MM.1S (cell line): ENCODE data around the gene TOX2.

Experiments
- CTCF ChIP-seq: fragments of 300-600 bp; sonication (generic); IDR thresholded peaks from 2 replicates; pipeline ENCODE4 v1.5.1; 2016; ENCODE audit warnings: antibody characterized with exemption, low read length, mixed read lengths
- EZH2 ChIP-seq: fragments of 300-600 bp; sonication (generic); optimal IDR thresholded peaks from 2 replicates; pipeline ENCODE3; 2017; ENCODE audit warnings: low read depth, mild to moderate bottlenecking, antibody characterized with exemption, low read length, mixed read lengths
- EZH2phosphoT487 ChIP-seq: fragments of 300-600 bp; sonication (generic); IDR thresholded peaks from 2 replicates; pipeline ENCODE4 v1.6.1; 2018; ENCODE audit warnings: antibody characterized with exemption, low read length

DNA sequence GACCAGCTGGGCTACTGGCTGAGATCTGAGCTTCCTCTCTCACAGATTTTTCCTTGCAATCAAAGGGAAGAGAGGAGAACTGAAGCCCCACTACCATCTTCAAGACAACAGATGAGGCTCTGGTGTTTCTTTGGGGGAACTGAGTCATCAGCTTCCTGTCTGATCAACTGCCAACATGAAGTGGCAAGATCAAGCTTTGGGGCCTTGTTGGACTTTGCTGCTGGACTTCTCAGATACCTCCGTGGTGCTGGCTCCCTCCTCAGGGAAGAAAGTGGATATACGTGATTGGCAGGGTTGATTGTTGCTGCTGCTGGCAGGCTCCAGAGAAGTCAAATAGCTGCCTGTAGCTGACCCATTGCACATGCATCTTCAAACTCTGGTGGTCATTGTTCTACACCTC is 3.6 kb upstream of the TOX2 start:
- TF ChIP-seq CTCF (peak; percentile 16), EZH2 (no peak), EZH2phosphoT487 (no peak)
